SU-DHL-6 (cell line): ENCODE measurements around the gene SHF.

Experiments used
- H2AFZ ChIP-seq: fragments of 200-600 bp; sonication (generic); 2 replicates; pipeline ENCODE4 v1.6.1; 2014; ENCODE audit warnings: low read depth, mild to moderate bottlenecking, moderate library complexity, mixed read lengths, antibody characterized with exemption, low read length; ENCODE audit not compliant: severe bottlenecking
- H3F3A ChIP-seq: fragments of 200-600 bp; shearing (Covaris generic); 2 replicates; pipeline ENCODE4 v1.6.0; 2016; ENCODE audit warnings: antibody characterized with exemption, mild to moderate bottlenecking; ENCODE audit not compliant: insufficient read depth
- H3K27ac ChIP-seq: fragments of 200-600 bp; sonication (generic); 2 replicates; pipeline ENCODE4 v1.5.1; 2016; ENCODE audit warnings: low read depth, mild to moderate bottlenecking, low read length, moderate library complexity, mixed read lengths
- H3K27me3 ChIP-seq: fragments of 200-600 bp; sonication (generic), shearing (Covaris generic); 2 replicates; pipeline ENCODE4 v1.6.0; 2014; ENCODE audit warnings: mild to moderate bottlenecking, low read length
- H3K36me3 ChIP-seq: fragments of 200-600 bp; sonication (generic); 2 replicates; pipeline ENCODE4 v1.6.1; 2014; ENCODE audit warnings: mild to moderate bottlenecking, low read length, mixed read lengths
- H3K4me2 ChIP-seq: fragments of 300-600, 200-600 bp; shearing (Covaris generic), sonication (generic); 2 replicates; pipeline ENCODE4 v1.6.0; 2014; ENCODE audit warnings: low read length, low read depth, mild to moderate bottlenecking; ENCODE audit not compliant: poor library complexity, severe bottlenecking
- H3K4me3 ChIP-seq: fragments of 200-600 bp; sonication (generic); 2 replicates; pipeline ENCODE4 v1.5.1; 2014; ENCODE audit warnings: antibody characterized with exemption, low read length, mild to moderate bottlenecking, mixed read lengths; ENCODE audit not compliant: insufficient read depth, poor library complexity, severe bottlenecking
- H3K79me2 ChIP-seq: fragments of 200-600 bp; sonication (generic); 2 replicates; pipeline ENCODE4 v1.6.1; 2014; ENCODE audit warnings: mild to moderate bottlenecking, low read length, moderate library complexity; ENCODE audit not compliant: insufficient read depth
- H3K9ac ChIP-seq: fragments of 200-600 bp; sonication (generic); 2 replicates; pipeline ENCODE4 v1.7.0; 2014; ENCODE audit warnings: mild to moderate bottlenecking, low read length
- H3K9me2 ChIP-seq: fragments of 200-600 bp; sonication (generic); replicated peaks from 2 replicates; pipeline ENCODE4 v1.6.1; 2014; ENCODE audit warnings: low read length; ENCODE audit not compliant: insufficient read depth
- H3K9me3 ChIP-seq: fragments of 200-600 bp; sonication (generic); 2 replicates; pipeline ENCODE4 v1.6.1; 2014; ENCODE audit warnings: low read length, mixed read lengths; ENCODE audit not compliant: insufficient read depth
- H4K20me1 ChIP-seq: fragments of 200-600 bp; sonication (generic); 2 replicates; pipeline ENCODE4 v1.6.1; 2014; ENCODE audit warnings: low read depth, mild to moderate bottlenecking, antibody characterized with exemption, low read length, moderate library complexity, mixed read lengths
- EZH2phosphoT487 ChIP-seq: fragments of 200-600 bp; sonication (generic), shearing (Covaris generic); conservative IDR thresholded peaks from 2 replicates; pipeline ENCODE4 v1.6.1; 2018; ENCODE audit warnings: mild to moderate bottlenecking, antibody characterized with exemption, low read length, moderate library complexity, mixed read lengths
- TF ChIP-seq, protein P1 (sequence below): fragments of 200-600 bp; sonication (generic); IDR thresholded peaks from one replicate; pipeline ENCODE4 v1.5.1; 2017; ENCODE audit warnings: antibody characterized with exemption, mild to moderate bottlenecking, low read length, moderate library complexity; ENCODE audit not compliant: insufficient read depth, poor library complexity, severe bottlenecking

The SHF gene

DNA sequence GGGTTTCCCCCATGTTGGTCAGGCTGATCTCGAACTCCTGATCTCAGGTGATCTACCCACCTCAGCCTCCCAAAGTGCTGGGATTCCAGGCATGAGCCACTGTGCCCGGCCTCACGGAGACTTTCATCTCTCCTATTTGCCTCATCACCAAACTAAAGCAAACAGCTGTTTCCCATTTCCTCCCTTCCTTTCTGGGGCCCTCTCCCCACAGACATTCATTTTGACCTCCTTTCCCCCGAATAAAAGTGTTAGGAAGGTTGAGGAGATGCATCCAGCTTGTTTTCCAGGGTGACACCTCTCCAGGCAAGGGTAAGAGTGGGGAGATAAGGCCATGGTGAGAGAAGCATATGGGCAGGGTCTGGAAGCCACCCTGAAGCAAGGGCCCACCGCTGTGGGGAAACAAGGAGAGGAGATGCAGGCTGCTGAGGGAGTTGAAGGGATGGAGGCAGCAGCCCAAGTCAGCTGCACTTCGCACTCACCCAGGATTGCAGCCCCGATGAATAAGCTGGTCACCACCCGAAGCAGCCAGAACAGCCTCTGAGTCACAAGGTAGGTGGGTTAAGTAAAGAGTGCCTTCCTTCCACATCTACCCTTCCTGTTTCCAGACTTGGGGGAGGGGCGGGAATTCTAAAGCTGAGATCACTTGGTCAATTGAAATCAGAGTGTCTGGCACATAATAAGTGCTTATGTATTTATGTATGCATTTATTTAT is 65.9 kb downstream of the SHF start:
- Histone ChIP-seq H3K36me3 (no peaks in the 10 kb centered on the region), H2AFZ (no peak overlapping the region), H3K4me2 (no peak overlapping the region), H3K79me2 (no peaks in the 10 kb centered on the region), H3K9ac (no peak overlapping the region), H3K9me2 (no peaks in the 10 kb centered on the region), H3K9me3 (no peaks in the 10 kb centered on the region), H3K27ac (no peak overlapping the region), H3K4me3 (no peak overlapping the region), H3K27me3 (no peaks in the 10 kb centered on the region), H4K20me1 (no peaks in the 10 kb centered on the region; the same call in 1 of the 2 replicates), H3F3A (no peaks in the 10 kb centered on the region)
- TF ChIP-seq, protein P1, sequence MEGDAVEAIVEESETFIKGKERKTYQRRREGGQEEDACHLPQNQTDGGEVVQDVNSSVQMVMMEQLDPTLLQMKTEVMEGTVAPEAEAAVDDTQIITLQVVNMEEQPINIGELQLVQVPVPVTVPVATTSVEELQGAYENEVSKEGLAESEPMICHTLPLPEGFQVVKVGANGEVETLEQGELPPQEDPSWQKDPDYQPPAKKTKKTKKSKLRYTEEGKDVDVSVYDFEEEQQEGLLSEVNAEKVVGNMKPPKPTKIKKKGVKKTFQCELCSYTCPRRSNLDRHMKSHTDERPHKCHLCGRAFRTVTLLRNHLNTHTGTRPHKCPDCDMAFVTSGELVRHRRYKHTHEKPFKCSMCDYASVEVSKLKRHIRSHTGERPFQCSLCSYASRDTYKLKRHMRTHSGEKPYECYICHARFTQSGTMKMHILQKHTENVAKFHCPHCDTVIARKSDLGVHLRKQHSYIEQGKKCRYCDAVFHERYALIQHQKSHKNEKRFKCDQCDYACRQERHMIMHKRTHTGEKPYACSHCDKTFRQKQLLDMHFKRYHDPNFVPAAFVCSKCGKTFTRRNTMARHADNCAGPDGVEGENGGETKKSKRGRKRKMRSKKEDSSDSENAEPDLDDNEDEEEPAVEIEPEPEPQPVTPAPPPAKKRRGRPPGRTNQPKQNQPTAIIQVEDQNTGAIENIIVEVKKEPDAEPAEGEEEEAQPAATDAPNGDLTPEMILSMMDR: no peak
- TF ChIP-seq EZH2phosphoT487: no peak

DNA sequence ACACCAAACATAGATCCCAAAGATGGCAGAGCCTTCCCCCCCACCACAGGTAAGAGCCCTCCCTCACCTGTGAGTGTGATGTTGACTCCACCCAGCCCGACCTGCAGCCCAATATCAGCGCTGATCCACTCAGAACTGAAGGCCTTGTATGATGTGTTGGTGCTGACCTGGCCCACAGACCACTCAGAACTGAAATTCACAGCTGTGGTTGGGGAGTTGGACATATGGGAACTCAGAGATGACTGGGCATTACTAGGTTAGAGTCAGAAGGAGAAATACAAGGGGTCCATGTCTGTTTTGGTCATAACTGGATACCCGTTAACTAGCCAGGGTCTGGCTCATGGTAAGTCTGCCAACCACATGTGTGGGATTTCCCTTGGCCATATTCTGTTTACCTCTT is 66.7 kb downstream of the SHF start:
- Histone ChIP-seq H3K27ac (no peak overlapping the region), H3K9me3 (no peaks in the 10 kb centered on the region), H2AFZ (no peak overlapping the region), H3F3A (no peaks in the 10 kb centered on the region), H3K27me3 (no peaks in the 10 kb centered on the region), H3K36me3 (no peaks in the 10 kb centered on the region), H3K79me2 (no peaks in the 10 kb centered on the region), H3K9ac (no peak overlapping the region), H3K4me2 (no peak overlapping the region), H4K20me1 (no peaks in the 10 kb centered on the region), H3K4me3 (no peak overlapping the region), H3K9me2 (no peaks in the 10 kb centered on the region)
- TF ChIP-seq EZH2phosphoT487: no peak
- TF ChIP-seq, protein P1: no peak

DNA sequence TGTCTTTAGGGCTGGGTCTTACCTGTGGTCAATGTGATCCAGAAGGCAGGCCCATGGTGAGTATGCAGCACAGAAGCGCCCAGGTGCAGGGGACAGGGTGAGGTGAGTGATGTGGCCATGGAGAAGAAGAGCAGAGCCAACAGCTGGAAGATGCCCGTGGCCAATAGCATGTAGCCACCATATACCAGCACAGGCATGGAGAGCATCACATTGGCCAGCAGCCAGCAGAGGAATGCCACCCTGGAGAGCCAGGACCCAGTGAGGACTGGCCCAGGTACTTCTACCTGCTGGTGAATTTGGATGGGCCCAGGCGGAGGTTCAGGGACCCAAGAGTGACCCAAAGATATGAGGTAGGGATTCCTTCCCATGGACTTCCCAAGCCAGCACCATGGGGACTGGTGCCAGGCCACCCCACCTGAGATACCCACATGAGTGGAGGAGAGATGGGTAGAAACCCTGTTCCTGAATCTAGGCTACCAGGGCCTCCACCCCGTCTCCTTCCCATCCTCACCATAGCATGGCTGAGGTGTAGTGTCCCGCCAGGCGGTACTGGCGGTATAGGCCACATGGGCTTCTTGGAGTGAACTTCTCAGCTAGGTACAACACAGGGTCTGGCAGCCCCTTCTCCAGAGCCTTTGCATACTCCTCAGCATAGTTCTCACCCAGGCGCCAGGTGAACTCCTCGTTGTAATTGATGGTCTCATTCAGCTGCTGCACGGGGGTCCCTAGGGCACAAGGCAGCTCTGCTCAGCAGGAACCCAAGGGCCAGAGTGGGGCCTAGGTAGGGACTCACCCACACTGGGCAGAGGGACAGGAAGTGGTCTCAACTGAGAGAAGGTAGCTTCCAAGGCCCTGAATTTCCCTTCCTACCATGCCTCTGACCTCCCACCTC is 67.4 kb downstream of the SHF start:
- no peaks in the 10 kb centered on the region for H3K9me2 ChIP-seq

More for the DNA sequence above, 67.4 kb downstream of the SHF start:
- no peak overlapping the region for H3K4me3 ChIP-seq
- H3K27me3 ChIP-seq: no peaks in the 10 kb centered on the region
- no peak overlapping the region for H2AFZ ChIP-seq
- no peaks in the 10 kb centered on the region for H3K9me3 ChIP-seq
- no peaks in the 10 kb centered on the region for H3K36me3 ChIP-seq
- H4K20me1 ChIP-seq: no peaks in the 10 kb centered on the region
- no peak overlapping the region for H3K27ac ChIP-seq
- TF ChIP-seq, protein P1: no peak
- no peak for TF ChIP-seq EZH2phosphoT487
- no peaks in the 10 kb centered on the region for H3K79me2 ChIP-seq
- H3F3A ChIP-seq: no peaks in the 10 kb centered on the region
- no peak overlapping the region for H3K4me2 ChIP-seq
- no peak overlapping the region for H3K9ac ChIP-seq
